ENCODE results near the gene LCN9. TPM values are rescaled to one million over a fixed set of nuclear protein-coding genes. Genes with fewer than 3 reads are reported as not detected.

Gene LCN9
- total RNA-seq, 3 donors from 2014 or later: 0.64 TPM; not detected in 2

DNA sequence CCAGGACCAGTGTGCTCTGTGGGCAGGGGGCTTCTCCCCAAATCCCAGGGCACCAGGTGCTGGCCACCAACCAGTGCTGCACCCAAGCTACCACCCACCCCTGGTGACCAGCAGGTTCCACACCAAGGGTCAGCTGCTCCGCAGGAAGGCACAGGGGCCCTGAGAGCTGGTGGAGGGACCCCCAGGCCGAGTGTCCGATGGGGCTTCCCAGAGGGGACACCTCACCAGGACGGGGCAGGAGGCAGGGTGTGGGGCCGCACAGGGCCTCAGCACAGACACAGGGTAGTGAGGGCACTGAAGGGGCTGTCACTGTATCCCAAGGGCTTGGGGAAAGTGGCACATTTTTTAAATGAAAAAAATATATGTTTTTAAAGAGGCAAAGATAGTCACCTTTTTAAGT is 18.1 kb downstream of the LCN9 start:
- Histone ChIP-seq H3K36me3 (no peaks in the 10 kb centered on the region), H3K4me3 (no peak overlapping the region), H3K9me3 (no peaks in the 10 kb centered on the region), H3K27ac (no peak overlapping the region), H3K4me1 (no peaks in the 10 kb centered on the region), H3K27me3 (peaks cover 3 to 46% of the 10 kb centered on the region in 2 donors)
- intact Hi-C loops (cut with DNase I; ENCODE audit: low total_unique reads): no loop called here
- no peak for DNase-seq (ENCODE audit: low spot score in 2 of 2)
- TF ChIP-seq, protein P1, sequence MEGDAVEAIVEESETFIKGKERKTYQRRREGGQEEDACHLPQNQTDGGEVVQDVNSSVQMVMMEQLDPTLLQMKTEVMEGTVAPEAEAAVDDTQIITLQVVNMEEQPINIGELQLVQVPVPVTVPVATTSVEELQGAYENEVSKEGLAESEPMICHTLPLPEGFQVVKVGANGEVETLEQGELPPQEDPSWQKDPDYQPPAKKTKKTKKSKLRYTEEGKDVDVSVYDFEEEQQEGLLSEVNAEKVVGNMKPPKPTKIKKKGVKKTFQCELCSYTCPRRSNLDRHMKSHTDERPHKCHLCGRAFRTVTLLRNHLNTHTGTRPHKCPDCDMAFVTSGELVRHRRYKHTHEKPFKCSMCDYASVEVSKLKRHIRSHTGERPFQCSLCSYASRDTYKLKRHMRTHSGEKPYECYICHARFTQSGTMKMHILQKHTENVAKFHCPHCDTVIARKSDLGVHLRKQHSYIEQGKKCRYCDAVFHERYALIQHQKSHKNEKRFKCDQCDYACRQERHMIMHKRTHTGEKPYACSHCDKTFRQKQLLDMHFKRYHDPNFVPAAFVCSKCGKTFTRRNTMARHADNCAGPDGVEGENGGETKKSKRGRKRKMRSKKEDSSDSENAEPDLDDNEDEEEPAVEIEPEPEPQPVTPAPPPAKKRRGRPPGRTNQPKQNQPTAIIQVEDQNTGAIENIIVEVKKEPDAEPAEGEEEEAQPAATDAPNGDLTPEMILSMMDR (IDR thresholded peaks at IDR 0.05): no peak
- no peak for TF ChIP-seq POLR2AphosphoS5 (IDR thresholded peaks at IDR 0.05)
- no peak for TF ChIP-seq POLR2A (IDR thresholded peaks at IDR 0.05)

DNA sequence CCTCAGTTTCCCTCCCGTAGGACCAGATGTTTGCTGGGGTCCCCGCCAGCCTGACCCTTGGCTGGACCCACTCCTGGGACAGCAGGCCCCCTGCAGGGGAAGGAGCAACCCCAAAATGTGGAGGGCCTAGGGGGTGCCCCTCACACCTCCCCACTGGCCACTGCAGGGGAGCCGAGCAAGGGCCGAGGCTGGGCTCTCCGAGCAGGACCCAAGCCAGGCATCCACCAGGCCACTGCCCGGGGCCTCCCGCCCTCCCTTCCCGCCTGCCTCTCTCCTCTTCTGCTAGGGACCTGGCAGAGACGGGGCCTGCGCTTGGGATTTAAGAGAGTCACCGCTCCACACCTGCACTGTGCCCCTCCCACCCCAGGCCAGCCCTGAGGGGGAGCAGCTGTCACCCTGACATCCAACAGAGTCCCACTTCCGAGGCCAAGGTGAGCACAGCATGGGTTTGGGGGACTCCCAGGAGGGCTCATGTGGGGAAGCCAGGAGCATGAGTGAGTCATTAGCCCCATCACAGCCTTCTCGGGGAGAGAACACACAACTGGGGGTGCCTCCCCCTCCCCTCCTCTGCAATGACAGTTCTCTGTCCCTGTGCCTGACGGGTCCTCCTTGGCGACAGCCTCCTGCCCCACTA is 20.4 kb downstream of the LCN9 start:
- DNase-seq (ENCODE audit: low spot score in 2 of 2): no peak
- no peak overlapping the region for H3K4me3 ChIP-seq
- no peaks in the 10 kb centered on the region for H3K36me3 ChIP-seq
- H3K9me3 ChIP-seq: no peaks in the 10 kb centered on the region
- intact Hi-C loops (cut with DNase I; ENCODE audit: low total_unique reads): no loop called here
- no peak overlapping the region for H3K27ac ChIP-seq
- TF ChIP-seq, protein P1 (IDR thresholded peaks at IDR 0.05): no peak
- TF ChIP-seq POLR2AphosphoS5 (IDR thresholded peaks at IDR 0.05) (no peak), POLR2A (IDR thresholded peaks at IDR 0.05) (no peak)
- H3K27me3 ChIP-seq: peaks cover 3 to 58% of the 10 kb centered on the region in 2 donors
- no peaks in the 10 kb centered on the region for H3K4me1 ChIP-seq

DNA sequence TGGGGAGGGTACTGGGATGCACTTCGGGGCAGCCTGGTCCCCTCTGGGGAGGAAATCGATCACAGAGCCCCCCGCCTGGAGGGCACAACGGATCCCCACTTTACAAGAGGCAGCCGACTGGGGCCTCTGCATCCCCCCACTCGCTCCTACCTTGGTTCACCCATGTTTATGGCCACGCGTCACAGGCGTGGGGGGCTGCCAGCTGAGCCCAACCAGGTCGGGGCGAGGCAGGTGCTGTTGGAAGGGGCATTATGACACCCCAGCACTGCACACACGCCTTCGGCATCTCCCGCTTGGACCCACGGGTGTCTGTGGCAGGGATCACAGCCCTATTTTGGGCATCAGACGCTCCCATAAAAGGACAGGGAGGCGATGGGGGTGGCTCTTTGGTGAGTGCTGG is 21.6 kb downstream of the LCN9 start:
- no peak overlapping the region for H3K4me3 ChIP-seq
- no peaks in the 10 kb centered on the region for H3K4me1 ChIP-seq
- no peaks in the 10 kb centered on the region for H3K36me3 ChIP-seq
- intact Hi-C loops (cut with DNase I; ENCODE audit: low total_unique reads): no loop called here
- no peak for DNase-seq (ENCODE audit: low spot score in 2 of 2)
- H3K27ac ChIP-seq: no peak overlapping the region
- TF ChIP-seq, protein P1 (IDR thresholded peaks at IDR 0.05): no peak
- TF ChIP-seq POLR2A (IDR thresholded peaks at IDR 0.05): no peak
- no peaks in the 10 kb centered on the region for H3K9me3 ChIP-seq
- H3K27me3 ChIP-seq: peaks cover 3 to 64% of the 10 kb centered on the region in 2 donors

DNA sequence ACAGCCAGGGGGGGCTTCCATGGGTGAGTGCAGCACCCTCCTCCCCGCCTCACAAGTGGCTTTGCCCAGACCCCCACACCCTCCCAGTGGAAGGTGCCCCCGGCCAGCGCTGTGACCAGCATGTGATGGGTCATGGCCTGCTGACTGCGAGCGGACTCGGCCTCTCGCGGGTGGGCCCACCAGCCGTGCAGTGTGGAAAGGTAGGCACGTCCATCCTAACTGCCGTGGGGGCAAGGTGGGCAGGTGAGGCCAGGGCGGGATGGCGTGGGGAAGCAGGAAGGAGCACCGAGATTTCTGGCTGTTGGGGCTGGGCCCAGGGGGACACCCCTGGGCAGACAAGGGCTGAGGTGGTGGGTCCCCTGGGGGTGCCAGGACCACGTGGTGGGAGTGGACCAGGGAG is 24.1 kb downstream of the LCN9 start:
- H3K9me3 ChIP-seq: no peaks in the 10 kb centered on the region
- TF ChIP-seq, protein P1 (IDR thresholded peaks at IDR 0.05): no peak
- no peak for TF ChIP-seq POLR2A (IDR thresholded peaks at IDR 0.05)
- TF ChIP-seq POLR2AphosphoS5 (IDR thresholded peaks at IDR 0.05): no peak
- no peaks in the 10 kb centered on the region for H3K4me1 ChIP-seq
- no peak for DNase-seq (ENCODE audit: low spot score in 2 of 2)
- intact Hi-C loops (cut with DNase I; ENCODE audit: low total_unique reads): no loop called here
- H3K27ac ChIP-seq: no peak overlapping the region
- no peaks in the 10 kb centered on the region for H3K36me3 ChIP-seq
- H3K27me3 ChIP-seq: peaks cover 3 to 63% of the 10 kb centered on the region in 2 donors
- no peak overlapping the region for H3K4me3 ChIP-seq

DNA sequence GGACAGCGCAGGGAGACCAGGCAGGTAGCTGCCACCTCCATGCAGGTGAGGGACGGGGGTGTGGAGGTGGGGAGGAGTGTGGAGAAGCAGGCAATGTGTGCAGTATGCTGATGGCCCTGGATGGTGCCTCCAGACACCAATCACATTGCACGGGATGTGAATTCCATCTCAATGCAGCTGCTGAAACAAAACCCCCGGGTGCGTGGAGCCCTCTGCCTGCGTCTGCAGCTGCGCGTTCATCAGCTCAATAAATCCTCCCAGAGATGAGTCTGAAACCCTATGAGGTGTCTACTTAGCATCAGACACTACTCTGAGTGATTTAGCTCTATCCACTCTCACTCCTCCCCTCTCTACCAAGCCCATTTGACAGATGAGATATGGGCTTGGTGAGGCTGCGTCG is 25.9 kb downstream of the LCN9 start:
- no peak overlapping the region for H3K27ac ChIP-seq
- DNase-seq (ENCODE audit: low spot score in 2 of 2): no peak
- no peak overlapping the region for H3K4me3 ChIP-seq
- no peaks in the 10 kb centered on the region for H3K4me1 ChIP-seq
- intact Hi-C loops (cut with DNase I; ENCODE audit: low total_unique reads): no loop called here
- H3K36me3 ChIP-seq: no peaks in the 10 kb centered on the region
- H3K9me3 ChIP-seq: no peaks in the 10 kb centered on the region
- TF ChIP-seq POLR2A (IDR thresholded peaks at IDR 0.05): no peak
- TF ChIP-seq POLR2AphosphoS5 (IDR thresholded peaks at IDR 0.05): no peak
- TF ChIP-seq, protein P1 (IDR thresholded peaks at IDR 0.05): no peak
- H3K27me3 ChIP-seq: peaks cover 0 to 67% of the 10 kb centered on the region in 2 donors
